ENCODE data around the gene ZNF783. TPM values are rescaled to one million over a fixed set of nuclear protein-coding genes. Genes with fewer than 3 reads are reported as not detected.
A peak's percentile ranks its signal among the peaks of the same experiment; 100 is the strongest.

Gene ZNF783
- total and polyA plus RNA-seq, 10 donors, result 7.7 to 24.8 (median 17.0) TPM

DNA sequence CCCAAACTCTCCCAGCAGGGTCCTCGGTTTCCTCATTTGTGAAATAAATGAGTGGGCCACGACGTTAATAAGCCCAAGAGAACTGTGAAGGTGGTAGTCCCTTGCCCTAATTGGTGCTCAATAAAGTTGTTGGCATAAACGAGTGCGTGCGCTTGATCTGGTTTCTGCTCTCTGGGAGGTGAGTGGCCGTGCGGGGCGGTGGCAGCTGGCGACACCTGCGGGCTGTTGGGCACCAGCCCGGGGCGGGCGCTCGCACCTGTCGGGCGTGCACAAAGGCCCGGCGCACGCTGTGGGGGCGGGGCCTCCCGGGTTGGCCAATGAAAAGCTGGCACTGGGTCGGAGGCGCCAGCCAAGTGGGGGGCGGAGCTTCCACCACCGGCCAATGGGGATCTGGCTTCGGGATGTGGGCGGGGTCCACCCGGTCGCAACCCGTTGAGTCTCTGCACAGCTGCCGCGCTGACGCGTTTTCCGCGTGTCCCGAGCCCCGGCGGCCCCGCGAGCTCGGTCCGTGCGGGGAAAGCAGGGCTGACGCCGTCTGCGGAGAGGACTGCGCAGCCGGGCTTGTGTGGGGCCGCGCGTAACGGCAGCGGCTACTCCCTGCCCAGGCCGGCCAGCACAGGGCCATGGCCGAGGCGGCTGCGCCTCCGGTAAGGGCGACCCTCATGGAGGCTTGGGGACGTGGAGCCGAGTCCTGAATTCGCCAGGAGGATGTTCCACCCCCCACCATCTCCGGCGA lies 23.0 kb downstream of the ZNF783 start:
- Histone ChIP-seq H3K9me3 (no peaks in the 10 kb centered on the region), H3K4me1 (peaks cover 4 to 38% (median 19%) of the 10 kb centered on the region in 6 donors), H3K4me3 (peak overlapping the region; percentile 53 to 77 (median 67)), H3K27ac (peak overlapping the region in 5 of 8 donors; percentile 45 to 67 (median 57)), H3K36me3 (peaks cover 0 to 53% (median 24%) of the 10 kb centered on the region in 6 donors), H3K27me3 (replicated peaks in 1 of 7) (no peaks in the 10 kb centered on the region)
- WGBS, 5 donors, result 1 to 5% (median 2%) methylated on average over 31 to 66 of the region's 66 CpGs
- TF ChIP-seq, protein P1, sequence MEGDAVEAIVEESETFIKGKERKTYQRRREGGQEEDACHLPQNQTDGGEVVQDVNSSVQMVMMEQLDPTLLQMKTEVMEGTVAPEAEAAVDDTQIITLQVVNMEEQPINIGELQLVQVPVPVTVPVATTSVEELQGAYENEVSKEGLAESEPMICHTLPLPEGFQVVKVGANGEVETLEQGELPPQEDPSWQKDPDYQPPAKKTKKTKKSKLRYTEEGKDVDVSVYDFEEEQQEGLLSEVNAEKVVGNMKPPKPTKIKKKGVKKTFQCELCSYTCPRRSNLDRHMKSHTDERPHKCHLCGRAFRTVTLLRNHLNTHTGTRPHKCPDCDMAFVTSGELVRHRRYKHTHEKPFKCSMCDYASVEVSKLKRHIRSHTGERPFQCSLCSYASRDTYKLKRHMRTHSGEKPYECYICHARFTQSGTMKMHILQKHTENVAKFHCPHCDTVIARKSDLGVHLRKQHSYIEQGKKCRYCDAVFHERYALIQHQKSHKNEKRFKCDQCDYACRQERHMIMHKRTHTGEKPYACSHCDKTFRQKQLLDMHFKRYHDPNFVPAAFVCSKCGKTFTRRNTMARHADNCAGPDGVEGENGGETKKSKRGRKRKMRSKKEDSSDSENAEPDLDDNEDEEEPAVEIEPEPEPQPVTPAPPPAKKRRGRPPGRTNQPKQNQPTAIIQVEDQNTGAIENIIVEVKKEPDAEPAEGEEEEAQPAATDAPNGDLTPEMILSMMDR (IDR thresholded peaks at IDR 0.05 in 8 of 11, conservative IDR thresholded peaks at IDR 0.05 in 3 of 11), result peak in 4 of 11 experiments; percentile 12 to 42 (median 24)
- no peak for TF ChIP-seq POLR2A (IDR thresholded peaks at IDR 0.05)
- TF ChIP-seq POLR2AphosphoS5 (IDR thresholded peaks at IDR 0.05), result peak; percentile 86 to 92 (median 86)
- DNase-seq, result peak; percentile 97
- intact Hi-C loops (cut with DNase I; ENCODE audit: low total_unique reads), result no loop called here

DNA sequence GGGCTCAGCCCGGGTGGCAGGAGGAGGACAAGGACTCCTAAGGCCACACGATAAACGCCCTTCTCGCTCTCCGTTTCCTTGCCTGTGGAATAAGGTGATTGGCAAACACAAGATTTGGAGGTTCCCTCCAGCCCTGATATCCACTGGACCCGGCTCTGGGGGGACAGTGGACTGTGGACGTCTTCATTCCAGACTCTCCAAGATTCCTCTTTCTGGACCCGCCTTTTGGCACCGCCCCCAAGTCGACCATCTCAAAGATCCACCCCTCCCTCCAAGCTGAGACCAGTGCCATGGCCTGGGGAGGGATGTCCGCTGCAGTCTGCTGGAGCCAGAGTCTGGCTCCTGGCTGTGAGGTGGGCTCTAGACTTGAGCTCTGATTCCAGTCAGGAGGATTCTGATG lies 23.6 kb downstream of the ZNF783 start:
- TF ChIP-seq POLR2A (IDR thresholded peaks at IDR 0.05) (no peak), POLR2AphosphoS5 (IDR thresholded peaks at IDR 0.05) (no peak)
- no peaks in the 10 kb centered on the region for H3K9me3 ChIP-seq
- intact Hi-C loops (cut with DNase I; ENCODE audit: low total_unique reads), result no loop called here
- peak overlapping the region; percentile 53 to 77 (median 67) for H3K4me3 ChIP-seq
- no peak for DNase-seq
- 7 to 17% (median 14%) methylated on average over 10 to 11 of the region's 11 CpGs for WGBS, 5 donors
- H3K4me1 ChIP-seq, result peaks cover 4 to 38% (median 19%) of the 10 kb centered on the region in 6 donors
- no peaks in the 10 kb centered on the region for H3K27me3 ChIP-seq (replicated peaks in 1 of 7)
- peaks cover 0 to 49% (median 21%) of the 10 kb centered on the region in 6 donors for H3K36me3 ChIP-seq
- peak overlapping the region in 5 of 8 donors; percentile 45 to 67 (median 57) for H3K27ac ChIP-seq

DNA sequence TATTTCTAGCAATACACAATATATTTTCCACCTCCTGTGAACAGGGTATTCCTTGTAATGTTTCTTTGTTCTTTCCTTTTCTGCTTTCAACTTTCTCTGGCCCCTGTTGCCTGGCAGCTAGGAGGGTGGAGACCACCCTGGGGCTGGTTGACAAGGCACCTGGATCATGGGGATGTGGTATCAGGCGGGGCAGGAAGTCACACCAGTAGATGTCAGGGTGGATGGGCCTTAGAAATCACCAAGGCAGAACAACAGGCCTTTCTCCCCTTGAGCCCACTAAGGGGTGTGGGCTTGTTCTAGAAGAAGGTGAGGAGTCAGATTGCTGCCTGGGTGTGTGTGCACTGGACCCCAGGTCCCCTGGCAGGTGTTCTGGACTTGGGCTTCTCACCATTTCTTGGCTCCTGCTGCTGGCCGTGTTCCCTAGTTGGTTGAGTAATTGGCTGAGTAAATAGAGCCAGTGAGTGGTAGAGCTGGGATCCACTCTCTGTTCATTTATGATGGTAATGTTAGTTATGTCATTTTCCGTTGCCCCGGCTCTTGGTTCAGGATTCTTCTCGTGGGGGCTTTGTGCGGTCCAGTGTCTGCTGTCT lies 24.9 kb downstream of the ZNF783 start:
- no peak for DNase-seq
- no peaks in the 10 kb centered on the region for H3K9me3 ChIP-seq
- H3K4me3 ChIP-seq, result no peak overlapping the region
- no peak overlapping the region for H3K27ac ChIP-seq
- TF ChIP-seq POLR2AphosphoS5 (IDR thresholded peaks at IDR 0.05), result no peak
- TF ChIP-seq, protein P1 (IDR thresholded peaks at IDR 0.05 in 8 of 11, conservative IDR thresholded peaks at IDR 0.05 in 3 of 11), result no peak
- TF ChIP-seq POLR2A (IDR thresholded peaks at IDR 0.05), result no peak
- no peaks in the 10 kb centered on the region for H3K27me3 ChIP-seq (replicated peaks in 1 of 7)
- peaks cover 0 to 42% (median 9%) of the 10 kb centered on the region in 6 donors for H3K36me3 ChIP-seq
- H3K4me1 ChIP-seq, result peaks cover 4 to 38% (median 19%) of the 10 kb centered on the region in 6 donors
- WGBS, 5 donors, result 89 to 93% (median 91%) methylated on average over 6 of the region's 6 CpGs
- intact Hi-C loops (cut with DNase I; ENCODE audit: low total_unique reads), result no loop called here

DNA sequence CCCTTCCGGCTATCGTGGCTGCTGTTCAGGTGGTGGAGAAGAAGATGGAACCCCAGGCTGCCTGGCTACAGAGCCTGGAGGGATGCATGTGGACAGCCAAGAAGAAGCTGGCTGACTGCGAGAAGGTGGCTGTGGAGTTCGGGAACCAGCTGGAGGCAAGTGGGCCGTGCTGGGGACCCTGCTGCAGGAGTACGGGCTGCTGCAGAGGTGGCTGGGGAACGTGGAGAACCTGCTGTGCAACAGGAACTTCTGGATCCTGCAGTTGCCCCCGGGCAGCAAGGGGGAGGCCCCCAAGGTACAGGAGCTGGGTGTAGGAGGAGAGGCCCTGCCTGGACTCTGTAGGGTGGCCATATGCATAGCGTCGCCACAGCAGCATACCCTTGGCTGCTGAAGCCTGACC lies 25.6 kb downstream of the ZNF783 start:
- no peaks in the 10 kb centered on the region for H3K9me3 ChIP-seq
- DNase-seq, result no peak
- H3K27me3 ChIP-seq (replicated peaks in 1 of 7), result no peaks in the 10 kb centered on the region
- H3K27ac ChIP-seq, result no peak overlapping the region
- peaks cover 0 to 41% (median 4%) of the 10 kb centered on the region in 6 donors for H3K36me3 ChIP-seq
- 91 to 97% (median 94%) methylated on average over 10 of the region's 10 CpGs for WGBS, 5 donors
- intact Hi-C loops (cut with DNase I; ENCODE audit: low total_unique reads), result no loop called here
- TF ChIP-seq, protein P1 (IDR thresholded peaks at IDR 0.05 in 8 of 11, conservative IDR thresholded peaks at IDR 0.05 in 3 of 11), result no peak
- TF ChIP-seq POLR2AphosphoS5 (IDR thresholded peaks at IDR 0.05) (no peak), POLR2A (IDR thresholded peaks at IDR 0.05) (no peak)
- no peak overlapping the region for H3K4me3 ChIP-seq
- peaks cover 4 to 38% (median 19%) of the 10 kb centered on the region in 6 donors for H3K4me1 ChIP-seq

Measured in spleen (tissue), 11 donors.